Right atrium auricular region (tissue), 2 donors: ENCODE measurements around the gene CA5A. TPM values are rescaled to one million over a fixed set of nuclear protein-coding genes. Genes with fewer than 3 reads are reported as not detected.
A peak's percentile ranks its signal among the peaks of the same experiment; 100 is the strongest.

Experiments
- DNase-seq: peaks from one replicate; pipeline ENCODE4 v3.0.0-alpha.2; 2019; ENCODE audit warnings: low spot score
- H3K27ac ChIP-seq, 2 donors: fragments of 200-600 bp; sonication (generic); 1 replicate in 1 of 2; 2 replicates in 1 of 2; pipeline ENCODE4 v1.5.1; 2016 to 2019
- H3K27me3 ChIP-seq, 2 donors: fragments of 200-600 bp; sonication (generic); one replicate each; pipeline versions ENCODE4 v1.5.1 to v1.6.0; 2017 to 2019
- H3K36me3 ChIP-seq: fragments of 200-600 bp; sonication (generic); one replicate; pipeline ENCODE4 v1.5.1; 2016
- H3K4me1 ChIP-seq, 2 donors: fragments of 200-600 bp; sonication (generic); one replicate each; pipeline versions ENCODE4 v1.5.1 to v1.6.0; 2017 to 2019
- H3K4me3 ChIP-seq, 2 donors: fragments of 200-600 bp; sonication (generic); 1 replicate in 1 of 2; 2 replicates in 1 of 2; pipeline ENCODE4 v1.5.1; 2017 to 2019; ENCODE audit warnings: mild to moderate bottlenecking in 1 of 2, moderate library complexity in 1 of 2
- H3K9me3 ChIP-seq, 2 donors: fragments of 200-600 bp; sonication (generic); one replicate each; pipeline ENCODE4 v1.5.1; 2019
- total RNA-seq, 2 donors: library from RNA; depleted of rRNA; stranded (reverse); fragments of >200 nt; gene quantifications; one replicate each; pipeline ENCODE4 v1.1.0, GENCODE V29; 2016
- TF ChIP-seq, protein P1 (sequence below), 2 donors: fragments of 200-600 bp; sonication (generic); IDR thresholded peaks; one replicate each; pipeline ENCODE4 v1.5.1; 2019; ENCODE audit warnings: antibody characterized with exemption in 2 of 2

CA5A gene
- total RNA-seq, 2 donors from 2014 or later, result not detected

GRCh38 chr16:87922250-87922871 is 14.0 kb downstream of the CA5A start:
- Histone ChIP-seq H3K9me3 (no peaks in the 10 kb centered on the region), H3K36me3 (no peaks in the 10 kb centered on the region), H3K4me1 (no peaks in the 10 kb centered on the region), H3K4me3 (no peak overlapping the region), H3K27me3 (no peaks in the 10 kb centered on the region), H3K27ac (no peak overlapping the region)
- DNase-seq, result no peak
- TF ChIP-seq, protein P1, sequence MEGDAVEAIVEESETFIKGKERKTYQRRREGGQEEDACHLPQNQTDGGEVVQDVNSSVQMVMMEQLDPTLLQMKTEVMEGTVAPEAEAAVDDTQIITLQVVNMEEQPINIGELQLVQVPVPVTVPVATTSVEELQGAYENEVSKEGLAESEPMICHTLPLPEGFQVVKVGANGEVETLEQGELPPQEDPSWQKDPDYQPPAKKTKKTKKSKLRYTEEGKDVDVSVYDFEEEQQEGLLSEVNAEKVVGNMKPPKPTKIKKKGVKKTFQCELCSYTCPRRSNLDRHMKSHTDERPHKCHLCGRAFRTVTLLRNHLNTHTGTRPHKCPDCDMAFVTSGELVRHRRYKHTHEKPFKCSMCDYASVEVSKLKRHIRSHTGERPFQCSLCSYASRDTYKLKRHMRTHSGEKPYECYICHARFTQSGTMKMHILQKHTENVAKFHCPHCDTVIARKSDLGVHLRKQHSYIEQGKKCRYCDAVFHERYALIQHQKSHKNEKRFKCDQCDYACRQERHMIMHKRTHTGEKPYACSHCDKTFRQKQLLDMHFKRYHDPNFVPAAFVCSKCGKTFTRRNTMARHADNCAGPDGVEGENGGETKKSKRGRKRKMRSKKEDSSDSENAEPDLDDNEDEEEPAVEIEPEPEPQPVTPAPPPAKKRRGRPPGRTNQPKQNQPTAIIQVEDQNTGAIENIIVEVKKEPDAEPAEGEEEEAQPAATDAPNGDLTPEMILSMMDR (IDR thresholded peaks at IDR 0.05), result no peak

- H3K9me3 ChIP-seq, result no peaks in the 10 kb centered on the region
- H3K4me1 ChIP-seq, result no peaks in the 10 kb centered on the region
- TF ChIP-seq, protein P1 (IDR thresholded peaks at IDR 0.05), result no peak
- no peak overlapping the region for H3K27ac ChIP-seq
- H3K36me3 ChIP-seq, result no peaks in the 10 kb centered on the region
- no peak for DNase-seq
- no peak overlapping the region for H3K4me3 ChIP-seq
- no peaks in the 10 kb centered on the region for H3K27me3 ChIP-seq
Observed at GRCh38 chr16:87921236-87921773, 15.0 kb downstream of the CA5A start.

DNA sequence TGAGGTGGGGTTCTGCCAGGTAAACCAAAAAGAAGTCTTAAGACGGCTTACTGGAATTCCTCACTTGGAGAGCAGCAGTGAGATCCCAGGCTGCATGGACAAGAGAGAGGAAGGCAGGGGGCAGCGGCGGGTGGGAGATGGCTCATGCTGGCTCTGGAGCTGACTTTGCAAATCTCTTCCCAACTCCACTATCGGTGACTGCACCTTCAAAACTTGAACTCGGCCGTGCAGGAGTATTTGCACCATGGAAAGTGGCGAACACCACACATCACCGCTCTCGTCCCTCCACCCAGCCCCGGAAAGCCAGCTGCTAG is 16.7 kb downstream of the CA5A start:
- no peaks in the 10 kb centered on the region for H3K27me3 ChIP-seq
- H3K4me1 ChIP-seq, result no peaks in the 10 kb centered on the region
- TF ChIP-seq, protein P1 (IDR thresholded peaks at IDR 0.05), result no peak
- H3K4me3 ChIP-seq, result no peak overlapping the region
- DNase-seq, result no peak
- H3K36me3 ChIP-seq, result no peaks in the 10 kb centered on the region
- H3K27ac ChIP-seq, result no peak overlapping the region
- no peaks in the 10 kb centered on the region for H3K9me3 ChIP-seq

DNA sequence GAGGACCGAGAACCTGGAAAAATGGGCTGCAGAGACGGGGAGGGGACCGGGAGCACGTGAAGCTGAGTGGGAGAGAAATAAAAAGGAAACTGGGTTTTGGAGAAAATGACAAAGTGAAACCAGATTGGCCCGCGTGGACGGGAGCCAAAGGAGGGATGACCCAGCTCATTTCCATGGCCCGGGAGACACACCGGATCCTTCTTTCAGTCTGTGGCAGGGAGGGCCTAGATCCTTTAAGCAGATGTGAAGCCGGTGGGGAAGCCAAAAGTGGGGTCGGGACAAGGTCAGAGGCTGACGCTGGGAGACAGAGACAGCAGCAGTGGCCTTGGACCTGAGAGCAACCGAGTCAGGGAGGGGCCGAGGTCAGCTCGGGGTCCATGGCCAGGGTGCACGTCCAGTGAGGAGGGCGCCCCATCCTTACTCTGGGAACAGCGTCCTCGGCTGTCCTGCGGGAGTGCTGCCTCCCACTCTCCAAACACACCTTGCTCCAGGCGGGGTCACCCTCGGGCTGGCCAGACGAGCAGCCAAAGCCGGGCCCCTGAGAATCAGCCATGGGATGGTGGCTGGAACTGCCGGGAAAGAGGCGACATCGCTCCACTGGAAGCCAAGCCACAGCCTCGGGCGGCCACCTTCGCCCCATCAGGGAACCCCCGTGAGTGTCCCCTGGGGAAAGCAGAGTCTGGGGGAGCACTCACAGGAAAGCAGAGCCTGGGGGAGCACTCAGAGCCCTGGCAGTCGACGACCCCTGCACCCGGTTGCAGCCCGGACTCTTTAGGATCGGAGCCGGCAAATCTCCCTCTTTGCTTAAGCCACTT is 17.3 kb downstream of the CA5A start:
- Histone ChIP-seq H3K9me3 (no peaks in the 10 kb centered on the region), H3K4me1 (no peaks in the 10 kb centered on the region), H3K36me3 (no peaks in the 10 kb centered on the region), H3K27ac (peak overlapping the region in 1 of 2 donors; percentile 55), H3K27me3 (no peaks in the 10 kb centered on the region), H3K4me3 (no peak overlapping the region)
- TF ChIP-seq, protein P1 (IDR thresholded peaks at IDR 0.05), result no peak
- DNase-seq, result no peak

DNA sequence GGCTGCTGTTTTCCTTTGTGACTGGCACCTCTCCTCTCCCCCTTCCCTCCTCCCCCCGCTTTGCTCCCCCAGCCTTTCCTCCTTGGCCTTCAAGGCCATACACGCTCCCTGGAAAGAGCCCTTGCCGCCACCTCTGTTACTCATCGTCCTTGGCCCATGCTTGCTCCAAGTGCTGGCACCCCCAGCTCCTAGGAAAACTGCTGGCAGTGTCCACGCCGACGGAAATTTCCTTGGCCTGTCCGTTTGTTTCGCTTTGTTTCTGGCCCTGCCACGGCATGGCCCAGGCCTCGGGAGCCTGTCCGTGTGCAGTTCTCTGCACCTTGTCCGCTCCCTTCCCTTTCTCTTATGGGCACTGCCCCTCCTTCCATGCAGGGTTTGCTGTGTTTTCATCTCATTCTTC is 18.0 kb downstream of the CA5A start:
- H3K4me1 ChIP-seq, result no peaks in the 10 kb centered on the region
- DNase-seq, result peak; percentile 71

More for the DNA sequence above, 18.0 kb downstream of the CA5A start:
- TF ChIP-seq, protein P1 (IDR thresholded peaks at IDR 0.05), result no peak
- Histone ChIP-seq H3K36me3 (no peaks in the 10 kb centered on the region), H3K4me3 (no peak overlapping the region), H3K9me3 (no peaks in the 10 kb centered on the region), H3K27me3 (no peaks in the 10 kb centered on the region), H3K27ac (peak overlapping the region in 1 of 2 donors; percentile 55)
